OCI-LY3 (cell line): ENCODE data around the gene AGMAT.

Source experiments
- EZH2phosphoT487 ChIP-seq: fragments of 200-600 bp; shearing (Covaris generic); IDR thresholded peaks from 2 replicates; pipeline ENCODE4 v1.6.1; 2018; ENCODE audit warnings: antibody characterized with exemption, mixed run types, low read depth
- TF ChIP-seq, protein P1 (sequence below): fragments of 200-600, 300-600 bp; sonication (generic); IDR thresholded peaks from 2 replicates; pipeline ENCODE4 v1.5.1; 2014; ENCODE audit warnings: antibody characterized with exemption, low read length, low read depth

DNA sequence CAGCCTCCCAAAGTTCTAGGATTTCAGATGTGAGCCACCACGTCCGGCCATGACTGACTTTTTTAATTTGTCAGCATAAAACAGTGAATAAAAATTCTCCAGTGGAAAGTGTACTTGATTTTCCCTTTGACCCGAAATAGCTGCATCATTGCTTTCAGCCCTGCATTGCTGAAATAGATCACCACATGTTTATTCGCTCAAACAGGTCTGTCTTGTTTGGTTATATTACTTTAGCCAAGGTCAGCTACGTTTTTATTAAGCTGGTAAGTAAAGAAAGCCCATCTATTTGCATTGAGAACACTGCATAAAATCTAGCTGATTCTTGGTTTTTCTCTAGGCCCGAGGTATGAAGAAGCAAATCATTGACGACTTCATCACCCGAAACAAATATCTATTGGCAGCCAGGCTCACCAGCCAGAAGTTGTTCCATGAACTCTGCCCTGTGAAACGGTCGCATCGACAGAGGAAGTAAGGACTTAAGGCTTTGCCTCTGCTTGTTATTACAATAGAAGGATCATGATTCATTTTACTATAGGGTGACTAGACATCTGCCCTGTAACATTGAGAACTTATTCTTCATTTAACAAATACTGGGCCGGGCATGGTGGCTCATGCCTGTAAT, 25.6 kb downstream of the AGMAT start:
- TF ChIP-seq, protein P1, sequence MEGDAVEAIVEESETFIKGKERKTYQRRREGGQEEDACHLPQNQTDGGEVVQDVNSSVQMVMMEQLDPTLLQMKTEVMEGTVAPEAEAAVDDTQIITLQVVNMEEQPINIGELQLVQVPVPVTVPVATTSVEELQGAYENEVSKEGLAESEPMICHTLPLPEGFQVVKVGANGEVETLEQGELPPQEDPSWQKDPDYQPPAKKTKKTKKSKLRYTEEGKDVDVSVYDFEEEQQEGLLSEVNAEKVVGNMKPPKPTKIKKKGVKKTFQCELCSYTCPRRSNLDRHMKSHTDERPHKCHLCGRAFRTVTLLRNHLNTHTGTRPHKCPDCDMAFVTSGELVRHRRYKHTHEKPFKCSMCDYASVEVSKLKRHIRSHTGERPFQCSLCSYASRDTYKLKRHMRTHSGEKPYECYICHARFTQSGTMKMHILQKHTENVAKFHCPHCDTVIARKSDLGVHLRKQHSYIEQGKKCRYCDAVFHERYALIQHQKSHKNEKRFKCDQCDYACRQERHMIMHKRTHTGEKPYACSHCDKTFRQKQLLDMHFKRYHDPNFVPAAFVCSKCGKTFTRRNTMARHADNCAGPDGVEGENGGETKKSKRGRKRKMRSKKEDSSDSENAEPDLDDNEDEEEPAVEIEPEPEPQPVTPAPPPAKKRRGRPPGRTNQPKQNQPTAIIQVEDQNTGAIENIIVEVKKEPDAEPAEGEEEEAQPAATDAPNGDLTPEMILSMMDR: no peak
- TF ChIP-seq EZH2phosphoT487: no peak
